ENCODE results near the gene DNAJC2.

The DNAJC2 gene

DNA sequence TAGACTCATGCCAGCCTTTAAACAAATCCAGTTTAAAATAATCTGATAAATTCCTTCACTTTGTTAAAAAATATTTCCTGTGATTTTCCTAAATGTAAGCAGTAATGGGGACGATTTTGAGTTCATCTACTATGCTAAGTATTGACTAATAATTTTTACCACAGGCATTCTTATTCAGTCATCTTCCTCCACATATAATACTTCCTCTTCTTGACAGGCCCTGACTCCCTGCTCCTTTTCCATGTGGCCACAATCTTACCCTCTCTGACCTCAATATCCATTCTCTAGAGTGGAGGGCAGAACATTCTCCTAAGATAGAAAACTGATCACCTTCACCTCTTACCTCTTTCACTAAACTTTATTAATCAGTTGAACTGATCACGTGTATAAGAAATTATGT is 7.8 kb downstream of the DNAJC2 start:
- Histone ChIP-seq H3K4me3 (ENCODE audit: low read depth, low read length) (no peak overlapping the region), H3K36me3 (peaks cover 81% of the 10 kb centered on the region), H3K27me3 (no peaks in the 10 kb centered on the region), H3K4me1 (no peaks in the 10 kb centered on the region), H3K9me3 (no peaks in the 10 kb centered on the region)
- TF ChIP-seq, protein P1, sequence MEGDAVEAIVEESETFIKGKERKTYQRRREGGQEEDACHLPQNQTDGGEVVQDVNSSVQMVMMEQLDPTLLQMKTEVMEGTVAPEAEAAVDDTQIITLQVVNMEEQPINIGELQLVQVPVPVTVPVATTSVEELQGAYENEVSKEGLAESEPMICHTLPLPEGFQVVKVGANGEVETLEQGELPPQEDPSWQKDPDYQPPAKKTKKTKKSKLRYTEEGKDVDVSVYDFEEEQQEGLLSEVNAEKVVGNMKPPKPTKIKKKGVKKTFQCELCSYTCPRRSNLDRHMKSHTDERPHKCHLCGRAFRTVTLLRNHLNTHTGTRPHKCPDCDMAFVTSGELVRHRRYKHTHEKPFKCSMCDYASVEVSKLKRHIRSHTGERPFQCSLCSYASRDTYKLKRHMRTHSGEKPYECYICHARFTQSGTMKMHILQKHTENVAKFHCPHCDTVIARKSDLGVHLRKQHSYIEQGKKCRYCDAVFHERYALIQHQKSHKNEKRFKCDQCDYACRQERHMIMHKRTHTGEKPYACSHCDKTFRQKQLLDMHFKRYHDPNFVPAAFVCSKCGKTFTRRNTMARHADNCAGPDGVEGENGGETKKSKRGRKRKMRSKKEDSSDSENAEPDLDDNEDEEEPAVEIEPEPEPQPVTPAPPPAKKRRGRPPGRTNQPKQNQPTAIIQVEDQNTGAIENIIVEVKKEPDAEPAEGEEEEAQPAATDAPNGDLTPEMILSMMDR (IDR thresholded peaks at IDR 0.05; ENCODE audit: low read depth, low read length), result no peak
- no peak for DNase-seq

DNA sequence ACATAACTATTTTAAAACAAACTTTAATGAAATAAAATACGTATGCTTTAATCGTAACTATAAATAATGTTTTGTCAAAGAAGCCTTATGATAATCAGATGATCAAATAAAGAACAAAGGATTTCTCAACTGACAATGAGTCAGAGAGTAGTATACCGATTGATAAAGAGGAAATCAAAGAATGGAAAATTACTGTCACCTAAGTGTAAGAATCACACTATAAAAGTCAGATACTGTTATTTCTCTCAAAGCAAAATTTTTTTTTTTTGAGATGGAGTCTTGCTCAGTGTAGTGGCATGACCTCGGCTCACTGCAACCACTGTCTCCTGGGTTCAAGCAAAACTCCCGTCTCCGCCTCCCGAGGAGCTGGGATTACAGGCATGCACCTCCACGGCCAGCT is 18.8 kb downstream of the DNAJC2 start:
- no peak for DNase-seq
- no peak overlapping the region for H3K4me3 ChIP-seq (ENCODE audit: low read depth, low read length)
- no peaks in the 10 kb centered on the region for H3K9me3 ChIP-seq
- no peaks in the 10 kb centered on the region for H3K27me3 ChIP-seq
- peaks cover 85% of the 10 kb centered on the region for H3K36me3 ChIP-seq
- H3K4me1 ChIP-seq, result no peaks in the 10 kb centered on the region
- TF ChIP-seq, protein P1 (IDR thresholded peaks at IDR 0.05; ENCODE audit: low read depth, low read length), result no peak

DNA sequence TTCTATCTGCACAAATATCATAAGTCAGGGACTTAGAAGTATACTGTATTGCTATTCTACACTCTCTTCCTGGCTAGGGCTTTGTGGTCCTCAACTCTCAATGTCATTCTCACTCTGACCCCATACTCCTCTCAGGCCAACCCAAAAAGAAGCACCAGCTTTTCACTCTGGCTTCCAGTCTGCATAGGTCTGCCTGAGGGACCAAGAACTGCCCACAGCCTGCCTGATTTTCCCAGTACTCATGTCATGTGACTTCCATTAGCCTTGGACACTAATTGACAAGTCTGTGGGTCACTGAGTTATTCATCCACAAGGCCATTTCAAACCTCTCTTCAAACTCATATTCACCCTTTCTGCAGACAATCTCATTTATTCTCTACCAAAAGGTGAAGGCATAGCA is 27.6 kb downstream of the DNAJC2 start:
- DNase-seq, result no peak
- Histone ChIP-seq H3K4me1 (no peaks in the 10 kb centered on the region), H3K36me3 (peaks cover 97% of the 10 kb centered on the region), H3K4me3 (ENCODE audit: low read depth, low read length) (no peak overlapping the region), H3K27me3 (no peaks in the 10 kb centered on the region), H3K9me3 (no peaks in the 10 kb centered on the region)
- TF ChIP-seq, protein P1 (IDR thresholded peaks at IDR 0.05; ENCODE audit: low read depth, low read length), result no peak

DNA sequence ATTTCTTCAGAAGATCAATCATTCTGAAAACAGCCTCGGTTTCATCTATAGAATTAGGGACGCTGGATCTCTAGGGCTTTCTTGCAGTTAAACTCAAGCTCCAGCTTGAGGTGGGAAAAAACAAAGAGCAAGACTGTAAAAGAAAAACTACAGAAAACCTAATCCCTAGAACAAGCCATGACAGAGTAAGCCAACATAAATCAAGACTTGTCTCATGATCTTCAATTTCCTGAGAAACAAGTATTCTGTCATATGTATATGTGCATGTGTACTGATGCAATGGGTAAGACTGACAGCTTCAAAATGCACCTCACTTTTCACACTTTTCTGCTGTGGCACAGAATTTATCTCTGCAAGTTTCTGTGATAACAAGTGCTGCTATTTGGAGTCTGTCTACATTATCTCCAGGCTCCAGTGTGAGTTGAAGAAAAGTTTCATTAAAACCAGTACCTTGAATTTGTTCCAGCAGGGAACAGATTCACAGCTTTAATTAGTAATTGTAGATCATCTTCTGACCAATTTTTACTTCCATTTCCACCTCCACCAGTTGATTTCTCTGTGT is 28.1 kb downstream of the DNAJC2 start:
- TF ChIP-seq, protein P1 (IDR thresholded peaks at IDR 0.05; ENCODE audit: low read depth, low read length), result no peak
- Histone ChIP-seq H3K4me3 (ENCODE audit: low read depth, low read length) (no peak overlapping the region), H3K4me1 (no peaks in the 10 kb centered on the region), H3K36me3 (peaks cover 97% of the 10 kb centered on the region), H3K9me3 (no peaks in the 10 kb centered on the region), H3K27me3 (no peaks in the 10 kb centered on the region)
- DNase-seq, result no peak

DNA sequence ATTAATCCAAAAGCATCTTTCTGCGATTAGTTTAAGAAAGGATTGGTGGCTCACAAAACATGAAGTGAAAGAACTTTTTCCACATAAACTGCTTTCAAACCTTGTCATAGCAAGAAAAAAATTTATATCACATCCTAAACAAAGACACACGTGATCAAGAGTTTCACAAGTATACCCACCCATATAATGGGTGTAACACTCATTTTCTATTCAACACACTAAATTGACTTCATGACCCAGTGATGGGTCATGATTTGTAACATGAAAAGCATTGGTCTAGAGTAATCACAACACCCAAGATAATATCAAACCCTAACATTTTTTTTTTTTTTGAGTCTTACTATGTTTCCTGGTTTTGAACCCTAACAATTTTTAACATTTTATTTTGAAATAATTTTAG is 29.7 kb downstream of the DNAJC2 start:
- H3K9me3 ChIP-seq, result no peaks in the 10 kb centered on the region
- no peak overlapping the region for H3K4me3 ChIP-seq (ENCODE audit: low read depth, low read length)
- H3K27me3 ChIP-seq, result no peaks in the 10 kb centered on the region
- no peaks in the 10 kb centered on the region for H3K4me1 ChIP-seq
- TF ChIP-seq, protein P1 (IDR thresholded peaks at IDR 0.05; ENCODE audit: low read depth, low read length), result no peak
- no peak for DNase-seq
- peaks cover 100% of the 10 kb centered on the region for H3K36me3 ChIP-seq

DNA sequence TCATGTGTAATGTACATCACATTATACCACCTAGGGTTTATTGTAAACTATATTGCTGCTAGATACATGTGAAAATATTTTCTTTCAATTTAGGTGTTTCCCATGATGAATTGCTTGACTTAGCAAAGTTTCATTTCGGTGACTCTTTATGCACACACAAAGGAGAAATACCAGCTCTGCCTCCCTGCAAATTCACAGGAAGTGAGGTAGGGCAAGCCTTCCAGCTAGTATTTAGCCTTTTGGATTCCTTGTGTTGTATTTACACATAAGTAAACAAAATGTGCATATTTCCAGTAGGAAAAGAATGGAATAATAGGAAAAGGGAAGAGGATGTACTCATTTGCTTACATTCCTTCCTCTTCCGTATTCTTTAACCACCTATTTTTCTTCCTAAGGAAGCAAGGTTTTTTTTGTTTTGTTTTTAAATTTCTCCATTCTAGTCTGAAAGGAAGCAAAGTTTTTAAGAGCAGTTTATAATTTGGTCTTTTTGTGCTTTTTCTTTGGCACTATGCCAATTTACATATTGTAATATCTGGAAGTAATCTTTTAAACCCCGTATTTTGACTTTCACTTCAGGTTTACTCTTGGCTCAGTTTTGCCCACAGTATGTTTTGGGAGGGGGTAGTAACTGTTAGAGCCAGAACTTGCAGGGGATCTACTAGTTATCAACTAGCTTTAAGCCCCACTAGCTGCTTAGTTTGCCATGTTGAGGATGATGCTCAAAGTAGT is 36.9 kb downstream of the DNAJC2 start:
- no peaks in the 10 kb centered on the region for H3K9me3 ChIP-seq
- TF ChIP-seq, protein P1 (IDR thresholded peaks at IDR 0.05; ENCODE audit: low read depth, low read length), result no peak
- no peaks in the 10 kb centered on the region for H3K27me3 ChIP-seq
- peaks cover 100% of the 10 kb centered on the region for H3K36me3 ChIP-seq
- H3K4me3 ChIP-seq (ENCODE audit: low read depth, low read length), result no peak overlapping the region
- no peak for DNase-seq
- no peaks in the 10 kb centered on the region for H3K4me1 ChIP-seq
